Neuronal stem cell (in vitro differentiated cells): ENCODE data around the gene FHL5.
A peak's percentile ranks its signal among the peaks of the same experiment; 100 is the strongest.

Experiments
- DNase-seq: peaks from one replicate; pipeline ENCODE4 v3.0.0-alpha.2; 2013; ENCODE audit warnings: low spot score
- H2AFZ ChIP-seq: one replicate; pipeline ENCODE4 v1.6.1; 2013; ENCODE audit warnings: mild to moderate bottlenecking, low read length, inconsistent platforms
- H2AK5ac ChIP-seq: 2 replicates; pipeline ENCODE4 v1.6.1; 2013; ENCODE audit warnings: low read depth, mild to moderate bottlenecking, inconsistent platforms, low read length, moderate library complexity, mixed read lengths
- H2BK120ac ChIP-seq: 2 replicates; pipeline ENCODE4 v1.6.1; 2013; ENCODE audit warnings: low read depth, mild to moderate bottlenecking, inconsistent platforms, low read length, moderate library complexity, mixed read lengths
- H2BK12ac ChIP-seq: one replicate; pipeline ENCODE4 v1.6.1; 2013; ENCODE audit warnings: low read length, inconsistent platforms
- H2BK15ac ChIP-seq: 2 replicates; pipeline ENCODE4 v1.6.1; 2013; ENCODE audit warnings: mild to moderate bottlenecking, low read length, inconsistent platforms, mixed read lengths
- H2BK5ac ChIP-seq: one replicate; pipeline ENCODE4 v1.6.1; 2013; ENCODE audit warnings: inconsistent platforms, mild to moderate bottlenecking, low read length, moderate library complexity
- H3K14ac ChIP-seq: one replicate; pipeline ENCODE4 v1.6.1; 2013; ENCODE audit warnings: low read length, inconsistent platforms
- H3K18ac ChIP-seq: 2 replicates; pipeline ENCODE4 v1.6.1; 2013; ENCODE audit warnings: low read length, inconsistent platforms
- H3K23ac ChIP-seq: 2 replicates; pipeline ENCODE4 v1.6.1; 2013; ENCODE audit warnings: low read depth, mild to moderate bottlenecking, mixed read lengths, low read length, inconsistent platforms; ENCODE audit not compliant: poor library complexity
- H3K27ac ChIP-seq: replicated peaks from 3 replicates; pipeline ENCODE4 v1.5.1; 2013; ENCODE audit warnings: low read length, inconsistent platforms
- H3K27me3 ChIP-seq, 3 experiments: 2 replicates each; pipeline ENCODE4 v1.6.1; 2013; ENCODE audit warnings: low read length in 3 of 3, mild to moderate bottlenecking in 2 of 3, inconsistent platforms in 1 of 3, low read depth in 1 of 3, mixed read lengths in 1 of 3, moderate library complexity in 1 of 3; ENCODE audit not compliant: control insufficient read depth in 3 of 3, insufficient read depth in 3 of 3
- H3K36me3 ChIP-seq, 2 donors: replicated peaks in 1 of 2; 2 replicates each; pipeline ENCODE4 v1.6.1; 2013; ENCODE audit warnings: low read length in 2 of 2; ENCODE audit not compliant: control insufficient read depth in 2 of 2, insufficient read depth in 2 of 2
- H3K4ac ChIP-seq: 2 replicates; pipeline ENCODE4 v1.6.1; 2013; ENCODE audit warnings: inconsistent platforms, mild to moderate bottlenecking, low read length, moderate library complexity
- H3K4me1 ChIP-seq, 2 donors: 1 replicate in 1 of 2; 2 replicates in 1 of 2; pipeline ENCODE4 v1.6.1; 2013; ENCODE audit warnings: low read length in 2 of 2, low read depth in 1 of 2; ENCODE audit not compliant: control insufficient read depth in 2 of 2, insufficient read depth in 1 of 2
- H3K4me2 ChIP-seq: one replicate; pipeline ENCODE4 v1.6.1; 2013; ENCODE audit warnings: mild to moderate bottlenecking, low read length, inconsistent platforms; ENCODE audit not compliant: insufficient read depth, poor library complexity, severe bottlenecking
- H3K4me3 ChIP-seq, 2 donors: 2 replicates each; pipeline ENCODE4 v1.5.1; 2013; ENCODE audit warnings: low read length in 2 of 2, mild to moderate bottlenecking in 2 of 2, inconsistent platforms in 1 of 2, moderate library complexity in 1 of 2
- H3K79me1 ChIP-seq: one replicate; pipeline ENCODE4 v1.6.1; 2013; ENCODE audit warnings: low read depth, mild to moderate bottlenecking, inconsistent platforms, low read length, moderate library complexity
- H3K9ac ChIP-seq: one replicate; pipeline ENCODE4 v1.6.1; 2013; ENCODE audit warnings: mild to moderate bottlenecking, low read depth, low read length, inconsistent platforms; ENCODE audit not compliant: poor library complexity
- H3K9me3 ChIP-seq, 2 donors: replicated peaks in 1 of 2; 2 replicates each; pipeline versions ENCODE3 to v1.6.1; 2013; ENCODE audit warnings: low read length in 2 of 2, mild to moderate bottlenecking in 2 of 2, inconsistent platforms in 1 of 2, low read depth in 1 of 2, mixed read lengths in 1 of 2, moderate library complexity in 1 of 2; ENCODE audit not compliant: control insufficient read depth in 2 of 2, insufficient read depth in 1 of 2
- H4K8ac ChIP-seq: one replicate; pipeline ENCODE4 v1.6.1; 2013; ENCODE audit warnings: low read depth, mild to moderate bottlenecking, inconsistent platforms, low read length, moderate library complexity
- H4K91ac ChIP-seq: one replicate; pipeline ENCODE4 v1.6.1; 2013; ENCODE audit warnings: low read length, low read depth, mild to moderate bottlenecking, inconsistent platforms; ENCODE audit not compliant: poor library complexity
- WGBS, 2 donors: extraction: QIAGEN DNeasy Blood & Tissue Kit; methylation state at CpG; one replicate each; pipeline ENCODE4 v1.1.7; 2013; ENCODE audit warnings: missing lambda C conversion rate in 2 of 2, mixed read lengths in 1 of 2; ENCODE audit not compliant: insufficient read length in 2 of 2, insufficient replicate concordance in 1 of 2; ENCODE audit errors: extremely low coverage in 2 of 2; 5-methylcytosine and 5-hydroxymethylcytosine counted together

The FHL5 gene

GRCh38 chr6:96653181-96653580 lies 90.3 kb downstream of the FHL5 start:
- no peak overlapping the region for H2BK120ac ChIP-seq
- H3K14ac ChIP-seq, result no peak overlapping the region
- no peak overlapping the region for H3K4ac ChIP-seq
- peaks cover 0 to 2% of the 10 kb centered on the region in 2 donors for H3K4me1 ChIP-seq
- no peaks in the 10 kb centered on the region for H3K79me1 ChIP-seq
- no peak overlapping the region for H4K91ac ChIP-seq
- no peak overlapping the region for H3K18ac ChIP-seq
- H3K9me3 ChIP-seq, result no peaks in the 10 kb centered on the region
- no peak overlapping the region for H2BK15ac ChIP-seq
- no peak overlapping the region for H3K4me3 ChIP-seq
- no peak overlapping the region for H3K23ac ChIP-seq
- no CpG with 5 or more reads among the region's 1 CpG for WGBS, 2 donors
- no peak overlapping the region for H4K8ac ChIP-seq
- no peak overlapping the region for H2AFZ ChIP-seq
- H3K27ac ChIP-seq, result no peak overlapping the region
- H3K36me3 ChIP-seq, result no peaks in the 10 kb centered on the region
- H2BK5ac ChIP-seq, result no peak overlapping the region
- H3K4me2 ChIP-seq, result no peak overlapping the region
- no peak overlapping the region for H2BK12ac ChIP-seq
- no peaks in the 10 kb centered on the region for H3K27me3 ChIP-seq
- no peak overlapping the region for H3K9ac ChIP-seq
- no peak overlapping the region for H2AK5ac ChIP-seq
- DNase-seq, result no peak

- Histone ChIP-seq H3K4ac (no peak overlapping the region), H3K18ac (no peak overlapping the region), H3K4me2 (no peak overlapping the region), H3K36me3 (no peaks in the 10 kb centered on the region), H3K79me1 (no peaks in the 10 kb centered on the region), H2BK5ac (no peak overlapping the region), H3K9me3 (no peaks in the 10 kb centered on the region), H3K14ac (no peak overlapping the region), H4K8ac (no peak overlapping the region), H2BK12ac (no peak overlapping the region), H3K4me3 (no peak overlapping the region), H3K27me3 (no peaks in the 10 kb centered on the region), H3K4me1 (peaks cover 0 to 2% of the 10 kb centered on the region in 2 donors), H2BK120ac (no peak overlapping the region), H3K23ac (no peak overlapping the region), H3K9ac (no peak overlapping the region), H2AFZ (no peak overlapping the region), H2BK15ac (no peak overlapping the region), H4K91ac (no peak overlapping the region), H2AK5ac (no peak overlapping the region), H3K27ac (no peak overlapping the region)
- no peak for DNase-seq
- no CpG with 5 or more reads among the region's 1 CpG for WGBS, 2 donors
Observed at GRCh38 chr6:96656567-96656966, 93.6 kb downstream of the FHL5 start.

GRCh38 chr6:96657344-96657743 lies 94.4 kb downstream of the FHL5 start:
- Histone ChIP-seq H3K18ac (peak overlapping the region; percentile 41), H4K8ac (no peak overlapping the region), H3K23ac (peak overlapping the region; percentile 46), H2AK5ac (no peak overlapping the region), H3K4me2 (no peak overlapping the region), H4K91ac (no peak overlapping the region), H3K4me1 (peaks cover 0 to 2% of the 10 kb centered on the region in 2 donors), H3K4ac (no peak overlapping the region), H3K14ac (no peak overlapping the region), H2BK5ac (no peak overlapping the region), H3K27ac (no peak overlapping the region), H3K27me3 (no peaks in the 10 kb centered on the region), H2BK15ac (no peak overlapping the region), H3K4me3 (no peak overlapping the region), H2BK120ac (no peak overlapping the region), H3K36me3 (no peaks in the 10 kb centered on the region), H2BK12ac (no peak overlapping the region), H3K9me3 (no peaks in the 10 kb centered on the region), H2AFZ (no peak overlapping the region), H3K79me1 (no peaks in the 10 kb centered on the region), H3K9ac (no peak overlapping the region)
- no CpG with 5 or more reads among the region's 5 CpGs for WGBS, 2 donors
- DNase-seq, result no peak

- Histone ChIP-seq H2AK5ac (no peak overlapping the region), H4K8ac (no peak overlapping the region), H2BK15ac (no peak overlapping the region), H3K4me3 (no peak overlapping the region), H3K27me3 (no peaks in the 10 kb centered on the region), H3K9me3 (no peaks in the 10 kb centered on the region), H3K9ac (no peak overlapping the region), H3K4ac (no peak overlapping the region), H4K91ac (no peak overlapping the region), H2BK120ac (no peak overlapping the region), H2AFZ (no peak overlapping the region), H3K18ac (no peak overlapping the region), H3K23ac (no peak overlapping the region), H3K79me1 (no peaks in the 10 kb centered on the region), H3K14ac (no peak overlapping the region), H3K27ac (no peak overlapping the region), H3K36me3 (no peaks in the 10 kb centered on the region), H2BK12ac (no peak overlapping the region), H2BK5ac (no peak overlapping the region), H3K4me1 (peaks cover 0 to 2% of the 10 kb centered on the region in 2 donors), H3K4me2 (no peak overlapping the region)
- DNase-seq, result no peak
- WGBS, 2 donors, result no CpG with 5 or more reads among the region's 4 CpGs
Observed at GRCh38 chr6:96659084-96659845, 96.3 kb downstream of the FHL5 start.
